A673 (cell line): ENCODE measurements around the gene STK11. TPM values are rescaled to one million over a fixed set of nuclear protein-coding genes. Genes with fewer than 3 reads are reported as not detected.

Experiments
- BruUV-seq: library from RNA; stranded (reverse); fragments of 400-500 nt; replicated peaks from 2 replicates; lab custom pipeline; 2021; lab: Mats Ljungman, UMichigan
- CTCF ChIA-PET: fragments of 300-600 bp; sonication (Branson Sonifier 250); formaldehyde crosslinking; loops from one replicate; lab custom pipeline; 2022; ENCODE audit warnings: antibody characterized with exemption; lab: Charles Lee
- POLR2A ChIA-PET: fragments of 300-600 bp; sonication (Branson Sonifier 250); formaldehyde crosslinking; loops from one replicate; lab custom pipeline; 2022; ENCODE audit warnings: antibody characterized with exemption; ENCODE audit not compliant: low non-redundant PET; lab: Charles Lee
- DNase-seq: peaks from one replicate; pipeline ENCODE4 v3.0.0-alpha.2; 2015; ENCODE audit warnings: low spot score
- H3K27ac ChIP-seq: fragments of 200-600 bp; sonication (generic); 2 replicates; pipeline ENCODE4 v1.5.1; 2016; ENCODE audit warnings: mixed run types, low read depth, mild to moderate bottlenecking, mixed read lengths, antibody characterized with exemption, low read length; ENCODE audit not compliant: poor library complexity, severe bottlenecking
- H3K27me3 ChIP-seq: fragments of 200-600 bp; sonication (generic); replicated peaks from 2 replicates; pipeline ENCODE4 v1.6.1; 2017; ENCODE audit warnings: mixed run types, low read depth, mild to moderate bottlenecking, mixed read lengths, antibody characterized with exemption, low read length; ENCODE audit not compliant: insufficient read depth, poor library complexity
- H3K36me3 ChIP-seq: fragments of 200-600 bp; sonication (generic); 2 replicates; pipeline ENCODE4 v1.6.1; 2016; ENCODE audit warnings: mixed run types, mild to moderate bottlenecking, mixed read lengths, antibody characterized with exemption, low read length; ENCODE audit not compliant: insufficient read depth, poor library complexity, severe bottlenecking
- H3K4me1 ChIP-seq: fragments of 200-600 bp; sonication (generic); 2 replicates; pipeline ENCODE4 v1.6.1; 2017; ENCODE audit warnings: mixed run types, mild to moderate bottlenecking, mixed read lengths, antibody characterized with exemption, low read length; ENCODE audit not compliant: insufficient read depth, poor library complexity, severe bottlenecking
- H3K4me3 ChIP-seq: fragments of 200-600 bp; sonication (generic); 2 replicates; pipeline ENCODE4 v1.5.1; 2016; ENCODE audit warnings: low read depth, mixed run types, mild to moderate bottlenecking, mixed read lengths, low read length; ENCODE audit not compliant: poor library complexity, severe bottlenecking
- H3K9me3 ChIP-seq: fragments of 200-600 bp; sonication (generic); 2 replicates; pipeline ENCODE4 v1.6.1; 2016; ENCODE audit warnings: mixed run types, low read depth, mild to moderate bottlenecking, mixed read lengths, antibody characterized with exemption, low read length; ENCODE audit not compliant: poor library complexity, severe bottlenecking
- CTCF ChIP-seq: fragments of 300-800, 200-600 bp; sonication (generic); conservative IDR thresholded peaks from 2 replicates; pipeline ENCODE4 v1.5.1; 2017; ENCODE audit warnings: low read depth, mild to moderate bottlenecking, antibody characterized with exemption, low read length, moderate library complexity, mixed read lengths
- EZH2 ChIP-seq: fragments of 200-600 bp; sonication (generic); IDR thresholded peaks from 2 replicates; pipeline ENCODE4 v1.6.1; 2017; ENCODE audit warnings: borderline replicate concordance, low read depth, mild to moderate bottlenecking, mixed read lengths, antibody characterized with exemption, low read length; ENCODE audit not compliant: poor library complexity, severe bottlenecking
- intact Hi-C: fragments of 100-400 bp; cut with micrococcal nuclease; formaldehyde crosslinking; loops from one replicate; pipeline ENCODE4 v1.10.0; 2022; ENCODE audit not compliant: unreplicated experiment
- total RNA-seq: library from RNA; stranded (reverse); gene quantifications from 2 replicates; pipeline ENCODE4 v1.2.3, GENCODE V29; 2021

Gene STK11
- total RNA-seq, 1 experiment from 2014 or later, result 64.9 TPM

- DNase-seq, result no peak
- no peaks in the 10 kb centered on the region for H3K9me3 ChIP-seq
- H3K36me3 ChIP-seq, result peaks cover 34% of the 10 kb centered on the region
- H3K4me3 ChIP-seq, result no peak overlapping the region
- ChIA-PET POLR2A (interaction anchor here (0.5 to 1.4 kb wide), 22 partner anchors 8 to 824 kb away, joined by 3 to 36 read pairs (median 3); partner anchors contain the start of gene MBD3), CTCF (interaction anchor here (0.5 to 3.7 kb wide), 4 partner anchors 16 to 175 kb away, joined by 4 to 149 read pairs (median 10); no protein-coding TSS in a partner anchor)
- peak overlapping the region; percentile 94 for H3K27ac ChIP-seq
- intact Hi-C loops, result loop anchor here (5.0 kb wide), 1 partner anchor 589 kb away; no protein-coding TSS in a partner anchor
- H3K4me1 ChIP-seq, result peaks cover 75% of the 10 kb centered on the region
- TF ChIP-seq EZH2 (no peak), CTCF (no peak)
- BruUV-seq, result no TSS peak
- H3K27me3 ChIP-seq, result no peaks in the 10 kb centered on the region
These were observed 62.9 kb downstream of the STK11 start for GRCh38 chr19:1268226-1269064.

GRCh38 chr19:1269065-1269477 lies 63.5 kb downstream of the STK11 start, which contains the start of gene CIRBP:
Gene CIRBP (plus strand): TSS chr19:1269332. CDS start chr19:1270934, 1,602 bp downstream.
- H3K27me3 ChIP-seq, result no peaks in the 10 kb centered on the region
- POLR2A ChIA-PET, result interaction anchor here (0.5 to 1.4 kb wide), 24 partner anchors 8 to 823 kb away, joined by 3 to 36 read pairs (median 3); partner anchors contain the start of gene MBD3
- peak within 1 kb of the TSS; percentile 58 for H3K4me3 ChIP-seq
- DNase-seq, result peak; percentile 99
- peak within 1 kb of the TSS; percentile 94 for H3K27ac ChIP-seq
- H3K4me1 ChIP-seq, result peaks cover 80% of the 10 kb centered on the region
- CTCF ChIA-PET, result interaction anchor here (0.5 to 2.1 kb wide), 3 partner anchors 16 to 174 kb away, joined by 4 to 13 read pairs (median 8); no protein-coding TSS in a partner anchor
- no peak for TF ChIP-seq CTCF
- peaks cover 40% of the 10 kb centered on the region for H3K36me3 ChIP-seq
- BruUV-seq, result no TSS peak
- no peaks in the 10 kb centered on the region for H3K9me3 ChIP-seq
- intact Hi-C loops, result loop anchor here (5.0 kb wide), 1 partner anchor 588 kb away; no protein-coding TSS in a partner anchor

- H3K4me1 ChIP-seq, result peaks cover 86% of the 10 kb centered on the region
- no peaks in the 10 kb centered on the region for H3K27me3 ChIP-seq
- no peaks in the 10 kb centered on the region for H3K9me3 ChIP-seq
- no peak for TF ChIP-seq EZH2
- TF ChIP-seq CTCF, result no peak
- H3K27ac ChIP-seq, result peak overlapping the region; percentile 94
- ChIA-PET CTCF (interaction anchor here (1.3 to 2.1 kb wide), 2 partner anchors 17 to 25 kb away, joined by 8 to 13 read pairs; no protein-coding TSS in a partner anchor), POLR2A (interaction anchor here (0.5 to 1.4 kb wide), 15 partner anchors 11 to 398 kb away, joined by 3 to 36 read pairs (median 5); no protein-coding TSS in a partner anchor)
- DNase-seq, result peak; percentile 93
- H3K36me3 ChIP-seq, result peaks cover 46% of the 10 kb centered on the region
- intact Hi-C loops, result loop anchor here (5.0 to 10.0 kb wide), 3 partner anchors 175 to 588 kb away; partner anchors contain the start of gene MBD3
- no TSS peak for BruUV-seq
- H3K4me3 ChIP-seq, result peak overlapping the region; percentile 58
These were observed 64.1 kb downstream of the STK11 start for GRCh38 chr19:1269478-1270212.
